Central memory CD8-positive, alpha-beta T cell (primary cell): Measurements from ENCODE around the gene RAB7B.

Experiments used
- ATAC-seq: fragments of 150-1000 bp; cut with Tn5 transposase; replicated peaks from 2 replicates; pipeline ENCODE4 v1.10.0; 2022; ENCODE audit warnings: mild to moderate bottlenecking, moderate FRiP score, moderate number of reproducible peaks; ENCODE audit not compliant: poor library complexity, severe bottlenecking; ENCODE audit errors: extremely low read depth
- DNase-seq, 2 donors: peaks; one replicate each; pipeline ENCODE4 v3.0.0; 2021; ENCODE audit warnings: low spot score in 2 of 2
- H3K27ac Mint-ChIP-seq: one replicate; pipeline ENCODE4 v1.8.0; 2022; ENCODE audit warnings: low read depth, mild to moderate bottlenecking, moderate library complexity, mixed read lengths
- H3K27me3 Mint-ChIP-seq: one replicate; pipeline ENCODE4 v1.8.0; 2022; ENCODE audit warnings: mixed read lengths
- H3K36me3 Mint-ChIP-seq: one replicate; pipeline ENCODE4 v1.8.0; 2022; ENCODE audit warnings: mild to moderate bottlenecking, moderate library complexity, mixed read lengths; ENCODE audit not compliant: insufficient read depth
- H3K4me1 Mint-ChIP-seq: one replicate; pipeline ENCODE4 v1.8.0; 2022; ENCODE audit warnings: mixed read lengths
- H3K4me3 Mint-ChIP-seq: one replicate; pipeline ENCODE4 v1.8.0; 2022; ENCODE audit warnings: mild to moderate bottlenecking, moderate library complexity, mixed read lengths
- H3K9me3 Mint-ChIP-seq: one replicate; pipeline ENCODE4 v1.8.0; 2022; ENCODE audit warnings: mixed read lengths

The RAB7B gene

DNA sequence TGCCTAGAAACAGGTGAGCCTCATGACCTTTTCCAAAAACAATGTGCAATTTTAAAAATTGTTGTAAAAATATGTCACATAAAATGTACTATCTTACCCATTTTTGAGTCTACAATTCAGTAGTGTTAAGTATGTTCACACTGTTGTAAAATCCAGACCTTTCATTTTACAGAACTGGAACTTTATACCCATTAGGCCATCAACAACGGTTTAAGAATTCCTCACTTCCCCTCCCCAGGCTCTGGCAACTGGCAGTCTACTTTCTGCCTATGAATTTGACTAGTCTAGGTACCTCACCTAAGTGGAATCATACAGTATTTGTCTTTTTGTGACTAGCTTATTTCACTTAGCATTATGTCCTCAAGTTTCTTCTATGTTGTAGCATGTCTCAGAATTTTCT lies 11.9 kb upstream of the RAB7B start:
- Mint-ChIP-seq H3K9me3 (no peaks in the 10 kb centered on the region), H3K4me3 (no peak overlapping the region), H3K27ac (no peak overlapping the region), H3K36me3 (peaks cover 1% of the 10 kb centered on the region), H3K27me3 (no peaks in the 10 kb centered on the region), H3K4me1 (peaks cover 24% of the 10 kb centered on the region)
- no peak for ATAC-seq
- DNase-seq: no peak

DNA sequence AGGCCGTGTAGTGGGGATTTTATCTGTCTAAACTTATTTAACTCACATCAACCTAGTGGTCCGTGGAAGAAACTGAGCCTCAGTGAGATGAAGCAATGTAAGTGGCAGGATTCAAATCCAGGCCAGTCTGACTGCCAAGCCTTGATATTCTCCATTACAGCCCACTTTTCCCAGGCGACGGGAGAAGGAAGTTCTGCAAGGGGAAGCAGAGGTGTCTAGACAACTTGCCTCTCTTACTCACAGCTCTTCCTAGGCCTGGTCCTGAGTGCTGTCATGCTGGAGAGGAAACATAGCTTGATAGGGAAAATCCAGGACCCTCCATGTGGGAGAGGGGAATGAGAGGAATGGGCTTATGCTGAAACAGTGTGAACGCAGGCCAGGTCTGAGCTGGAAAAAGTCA lies 11.4 kb upstream of the RAB7B start:
- H3K4me1 Mint-ChIP-seq: peaks cover 24% of the 10 kb centered on the region
- H3K27me3 Mint-ChIP-seq: no peaks in the 10 kb centered on the region
- H3K27ac Mint-ChIP-seq: no peak overlapping the region
- ATAC-seq: no peak
- H3K9me3 Mint-ChIP-seq: no peaks in the 10 kb centered on the region
- no peak overlapping the region for H3K4me3 Mint-ChIP-seq
- peaks cover 1% of the 10 kb centered on the region for H3K36me3 Mint-ChIP-seq
- no peak for DNase-seq

DNA sequence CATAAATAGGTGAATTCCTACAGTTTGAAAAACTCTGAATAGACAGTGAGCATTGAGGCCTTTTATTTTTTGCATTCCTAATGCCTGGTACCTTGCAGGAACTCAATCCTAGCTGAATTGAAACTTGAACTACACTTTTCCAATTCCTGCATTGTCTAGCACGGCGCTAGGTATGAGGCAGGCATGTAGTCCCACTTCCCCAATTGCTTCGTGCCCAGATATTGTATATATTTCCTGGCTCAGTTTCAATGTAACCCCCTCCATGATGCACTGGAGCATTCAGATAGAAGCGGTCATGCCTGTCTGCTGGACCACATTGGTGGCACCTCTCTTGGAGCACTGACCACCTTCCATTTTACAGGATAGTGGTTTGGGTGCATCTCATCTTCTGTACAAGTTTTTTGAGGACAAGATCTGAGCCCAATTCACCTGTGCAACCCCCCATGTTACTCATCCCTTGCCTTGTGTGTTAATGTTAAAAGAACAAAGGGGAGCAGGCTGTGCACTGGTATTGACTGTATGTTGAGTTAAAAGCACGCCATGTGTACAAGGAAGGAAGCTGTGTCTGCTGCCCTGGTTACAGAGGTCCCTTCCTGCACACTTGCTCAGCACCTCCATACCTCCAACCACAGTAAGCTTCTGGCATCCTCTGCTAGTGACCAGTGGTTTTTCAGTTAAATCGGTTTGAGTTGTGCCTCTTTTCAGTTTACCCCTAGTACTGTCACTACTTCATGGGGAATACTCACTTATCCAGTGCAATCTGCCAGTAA lies 10.0 kb upstream of the RAB7B start:
- no peaks in the 10 kb centered on the region for H3K9me3 Mint-ChIP-seq
- H3K27ac Mint-ChIP-seq: no peak overlapping the region
- H3K4me1 Mint-ChIP-seq: peaks cover 24% of the 10 kb centered on the region
- DNase-seq (no peak), ATAC-seq (no peak)
- H3K36me3 Mint-ChIP-seq: peaks cover 1% of the 10 kb centered on the region
- no peak overlapping the region for H3K4me3 Mint-ChIP-seq
- no peaks in the 10 kb centered on the region for H3K27me3 Mint-ChIP-seq

DNA sequence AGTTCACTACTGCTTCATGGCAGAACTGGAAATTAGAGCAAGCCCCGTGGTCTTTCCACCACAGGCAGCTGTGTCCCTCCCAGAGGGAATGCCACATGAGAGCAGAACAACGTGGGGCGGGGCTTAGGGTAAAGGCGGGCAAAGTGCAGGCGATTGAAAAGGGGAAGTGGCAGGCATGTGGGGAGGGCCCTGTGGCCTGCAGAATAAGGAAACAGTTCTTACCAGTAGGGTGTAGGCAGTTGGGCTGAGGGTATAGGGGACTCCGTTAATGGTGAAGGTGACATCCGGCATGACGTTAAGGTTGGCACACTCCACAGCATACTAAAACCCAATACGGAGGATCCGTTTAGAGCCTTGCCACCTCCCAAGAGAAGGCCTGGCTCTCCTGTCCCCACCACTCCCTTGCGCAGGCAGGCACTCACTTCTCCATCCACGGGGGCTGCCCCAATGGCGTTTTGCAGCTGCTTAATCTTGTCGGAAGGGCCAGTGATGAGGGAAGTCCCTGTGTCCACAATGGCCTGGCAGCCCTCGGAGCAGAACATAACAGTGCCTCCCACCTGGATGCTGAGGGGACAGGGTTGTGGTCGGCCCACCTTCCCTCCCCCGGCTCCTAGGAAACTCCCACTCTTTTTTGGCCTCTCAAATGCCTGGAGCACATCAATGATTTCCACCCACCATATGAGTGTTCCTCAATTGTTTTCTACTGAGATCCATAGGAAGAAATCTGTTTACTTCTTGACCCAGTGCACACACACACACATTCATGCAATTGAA lies 9.1 kb upstream of the RAB7B start:
- Mint-ChIP-seq H3K4me1 (peaks cover 24% of the 10 kb centered on the region), H3K27ac (no peak overlapping the region), H3K9me3 (no peaks in the 10 kb centered on the region)

DNA sequence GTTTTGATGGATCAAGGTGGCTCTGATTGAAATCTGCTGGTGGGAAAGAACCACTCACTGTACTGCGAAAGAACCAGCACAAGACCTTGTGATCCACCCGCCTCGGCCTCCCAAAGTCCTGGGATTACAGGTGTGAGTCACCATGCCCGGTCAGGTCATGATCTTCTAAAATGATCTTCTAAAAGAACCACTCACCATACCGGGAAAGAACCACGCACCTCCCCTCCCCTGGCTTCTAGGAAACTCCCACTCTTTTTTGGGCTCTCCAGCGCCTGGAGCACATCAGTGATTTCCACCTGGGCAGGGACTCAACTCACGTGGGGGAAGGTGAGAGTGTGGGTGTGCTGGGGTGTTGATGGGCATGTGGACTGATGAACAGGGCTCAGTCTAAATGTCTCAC lies 7.9 kb upstream of the RAB7B start:
- DNase-seq (no peak), ATAC-seq (no peak)
- H3K4me1 Mint-ChIP-seq: peaks cover 24% of the 10 kb centered on the region
- no peak overlapping the region for H3K27ac Mint-ChIP-seq
- no peak overlapping the region for H3K4me3 Mint-ChIP-seq
- peaks cover 1% of the 10 kb centered on the region for H3K36me3 Mint-ChIP-seq
- peaks cover 7% of the 10 kb centered on the region for H3K27me3 Mint-ChIP-seq
- no peaks in the 10 kb centered on the region for H3K9me3 Mint-ChIP-seq

More for the DNA sequence above, 9.1 kb upstream of the RAB7B start:
- DNase-seq (peak in 1 of 2 donors; percentile 25), ATAC-seq (peak; percentile 86)
- H3K36me3 Mint-ChIP-seq: peaks cover 1% of the 10 kb centered on the region
- H3K27me3 Mint-ChIP-seq: no peaks in the 10 kb centered on the region
- H3K4me3 Mint-ChIP-seq: peak overlapping the region; percentile 7

DNA sequence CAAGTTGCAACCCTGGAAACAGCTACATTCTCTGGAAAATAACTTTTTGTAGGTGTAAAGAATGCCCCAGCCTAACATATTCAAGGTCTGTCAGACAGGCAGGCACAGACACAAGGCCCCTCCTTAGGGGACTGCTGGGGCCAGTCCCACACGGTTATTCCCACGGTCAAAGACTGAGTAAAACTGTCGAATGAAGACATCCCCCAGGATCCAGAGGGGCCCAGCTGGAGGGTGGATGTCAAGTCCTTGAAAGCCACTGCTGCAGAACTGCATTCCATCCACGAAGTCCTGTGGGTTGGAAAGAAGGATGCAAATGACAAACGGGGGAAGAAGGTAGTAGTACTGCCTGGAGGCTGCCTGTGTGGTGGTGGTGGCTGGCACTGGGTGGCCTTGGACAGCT lies 6.9 kb upstream of the RAB7B start:
- no peak for DNase-seq
- ATAC-seq: no peak
- Mint-ChIP-seq H3K4me1 (peaks cover 24% of the 10 kb centered on the region), H3K27ac (no peak overlapping the region), H3K27me3 (peaks cover 11% of the 10 kb centered on the region), H3K36me3 (peaks cover 1% of the 10 kb centered on the region), H3K9me3 (no peaks in the 10 kb centered on the region), H3K4me3 (no peak overlapping the region)

DNA sequence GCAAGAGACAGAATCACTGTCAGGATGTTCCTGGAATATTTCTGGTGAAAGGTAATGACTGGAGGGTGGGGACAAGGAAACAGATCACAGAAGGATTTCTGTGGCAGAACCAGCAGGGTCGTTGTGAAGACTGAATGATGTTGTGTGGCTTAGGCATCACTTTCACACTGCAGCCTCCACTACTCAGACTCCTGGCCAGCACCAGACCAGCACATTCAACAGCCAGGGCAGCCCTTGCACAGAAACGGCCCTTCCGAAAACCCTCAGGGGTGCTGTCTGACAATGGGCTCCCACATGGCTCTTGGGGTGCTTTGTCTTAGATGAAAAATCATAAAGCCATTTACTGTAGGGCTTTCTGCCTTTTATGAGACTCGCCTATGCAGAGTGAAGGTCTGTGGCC lies 3.8 kb upstream of the RAB7B start:
- no peaks in the 10 kb centered on the region for H3K9me3 Mint-ChIP-seq
- no peak overlapping the region for H3K27ac Mint-ChIP-seq
- H3K27me3 Mint-ChIP-seq: peaks cover 11% of the 10 kb centered on the region
- H3K4me3 Mint-ChIP-seq: no peak overlapping the region
- no peak for DNase-seq
- peaks cover 7% of the 10 kb centered on the region for H3K4me1 Mint-ChIP-seq
- no peak for ATAC-seq
- H3K36me3 Mint-ChIP-seq: peaks cover 2% of the 10 kb centered on the region

DNA sequence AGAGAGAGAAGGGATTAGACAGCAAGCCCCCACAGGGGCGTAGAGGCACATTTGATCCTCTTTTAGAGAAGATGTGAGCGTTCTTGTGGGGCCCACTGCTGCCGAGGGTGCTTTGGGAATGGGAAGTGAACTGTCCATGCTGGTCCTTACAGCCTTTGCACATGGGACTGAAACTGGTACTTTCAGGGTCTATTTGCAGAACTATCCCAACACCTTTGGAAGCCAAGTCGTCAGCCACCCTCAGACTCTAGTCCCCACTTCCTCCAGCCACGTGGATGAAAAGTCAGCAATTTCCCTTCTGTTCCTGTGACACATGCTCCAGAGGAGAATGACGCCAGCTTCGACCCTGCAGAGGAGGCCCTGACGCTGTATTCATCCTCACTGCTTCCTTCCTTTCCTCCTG lies 2.6 kb upstream of the RAB7B start:
- DNase-seq (no peak), ATAC-seq (no peak)
- Mint-ChIP-seq H3K4me1 (no peaks in the 10 kb centered on the region), H3K9me3 (no peaks in the 10 kb centered on the region), H3K27me3 (peaks cover 11% of the 10 kb centered on the region), H3K4me3 (no peak overlapping the region), H3K36me3 (peaks cover 2% of the 10 kb centered on the region), H3K27ac (no peak overlapping the region)

DNA sequence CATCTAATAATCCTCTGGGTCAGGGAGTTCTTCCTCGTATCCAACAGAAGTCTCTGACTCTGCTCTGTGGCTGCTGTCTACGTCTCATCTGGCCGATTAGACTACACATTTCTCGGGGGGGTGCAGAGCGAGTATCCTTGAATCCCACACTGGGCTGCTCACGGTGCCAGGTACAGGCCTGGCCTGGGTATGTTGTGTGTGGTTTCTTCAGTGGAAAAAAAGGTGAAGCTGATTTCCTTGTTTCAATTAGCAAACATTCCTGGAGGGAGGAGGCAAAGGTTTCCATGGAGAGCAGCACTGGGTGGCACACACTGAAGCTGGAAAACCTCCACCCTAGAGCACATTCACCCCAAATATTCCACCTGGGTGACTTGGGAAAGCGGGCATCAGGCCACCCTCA lies 2.0 kb upstream of the RAB7B start:
- Mint-ChIP-seq H3K9me3 (no peaks in the 10 kb centered on the region), H3K36me3 (peaks cover 2% of the 10 kb centered on the region), H3K4me1 (no peaks in the 10 kb centered on the region), H3K4me3 (no peak overlapping the region), H3K27me3 (peaks cover 11% of the 10 kb centered on the region), H3K27ac (no peak overlapping the region)
- ATAC-seq: no peak
- no peak for DNase-seq

DNA sequence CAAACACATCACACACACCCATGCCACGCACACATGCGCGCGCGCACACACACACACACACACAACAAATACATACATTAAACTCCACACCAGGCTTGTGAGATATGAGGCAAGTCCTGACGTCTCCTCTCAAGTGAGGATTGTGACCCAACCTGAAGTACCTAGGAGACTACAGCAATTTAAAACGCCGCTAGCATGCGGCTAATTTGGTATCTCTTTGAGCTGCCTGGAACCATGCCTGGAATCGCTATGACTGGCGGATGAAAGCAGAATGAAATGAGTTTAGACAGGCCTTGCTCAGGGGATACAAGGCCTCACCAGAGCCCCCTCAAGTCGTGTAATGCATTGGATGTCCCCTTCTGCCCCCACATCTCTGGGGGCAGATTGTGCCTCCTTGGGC lies 1.6 kb upstream of the RAB7B start:
- no peak overlapping the region for H3K4me3 Mint-ChIP-seq
- H3K27ac Mint-ChIP-seq: no peak overlapping the region
- peaks cover 2% of the 10 kb centered on the region for H3K36me3 Mint-ChIP-seq
- no peaks in the 10 kb centered on the region for H3K9me3 Mint-ChIP-seq
- no peak for DNase-seq
- H3K4me1 Mint-ChIP-seq: no peaks in the 10 kb centered on the region
- ATAC-seq: no peak
- peaks cover 11% of the 10 kb centered on the region for H3K27me3 Mint-ChIP-seq

DNA sequence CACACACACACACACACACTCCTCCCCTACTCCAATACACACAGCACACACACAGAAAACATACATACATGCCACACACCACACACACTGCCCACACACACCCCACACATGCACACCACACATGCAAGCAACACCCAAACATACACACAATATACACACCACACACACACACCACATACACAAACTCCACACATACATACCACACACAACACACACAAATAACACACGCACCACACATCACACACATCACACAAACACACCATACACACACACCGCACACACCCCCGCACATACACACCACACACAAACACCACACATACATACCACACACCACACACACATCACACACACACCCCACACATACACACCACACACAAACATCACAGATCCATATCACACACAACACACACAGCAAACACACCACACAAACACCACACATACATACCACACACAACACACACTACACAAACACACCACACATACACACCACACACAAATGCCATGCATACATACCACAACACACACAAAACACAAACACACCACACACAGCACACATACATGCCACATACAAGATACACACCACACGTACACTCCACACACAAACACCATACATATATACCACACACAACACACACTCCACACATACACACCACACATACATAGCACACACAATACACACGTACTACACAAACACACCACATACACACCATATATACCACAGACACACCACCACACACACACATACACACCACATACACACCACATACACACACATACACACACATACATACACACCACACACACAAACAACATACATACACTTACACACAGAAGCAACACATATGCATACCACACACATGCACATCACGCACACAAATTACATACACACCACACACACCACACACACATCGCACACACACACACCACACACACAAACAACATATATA lies 932 bp upstream of the RAB7B start:
- Mint-ChIP-seq H3K4me1 (no peaks in the 10 kb centered on the region), H3K4me3 (no peak overlapping the region), H3K27ac (no peak overlapping the region), H3K36me3 (peaks cover 2% of the 10 kb centered on the region), H3K9me3 (no peaks in the 10 kb centered on the region), H3K27me3 (peaks cover 11% of the 10 kb centered on the region)
- DNase-seq (no peak), ATAC-seq (no peak)

DNA sequence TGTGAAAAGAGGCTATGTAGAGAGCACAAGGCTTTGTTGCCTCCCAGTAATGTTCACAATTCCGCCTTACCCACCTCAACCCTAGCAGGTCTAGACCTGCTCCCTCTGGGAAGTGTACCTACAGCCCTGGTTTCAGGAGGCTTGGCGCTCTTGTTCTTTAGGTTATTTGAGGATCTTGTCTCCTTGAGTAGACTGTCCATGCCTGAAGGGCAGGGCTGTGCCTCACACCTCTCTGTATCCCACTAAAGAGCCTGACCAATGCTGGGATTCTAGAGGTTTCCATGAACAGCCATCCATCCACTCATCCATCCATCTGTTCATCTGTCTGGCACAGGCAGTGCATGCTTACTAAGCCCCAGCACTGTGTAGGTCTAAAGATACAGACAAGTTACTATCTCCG lies 1.0 kb downstream of the RAB7B start:
- ATAC-seq: no peak

More for the DNA sequence above, 1.0 kb downstream of the RAB7B start:
- peaks cover 18% of the 10 kb centered on the region for H3K27me3 Mint-ChIP-seq
- H3K4me1 Mint-ChIP-seq: no peaks in the 10 kb centered on the region
- DNase-seq: no peak
- H3K27ac Mint-ChIP-seq: no peak overlapping the region
- no peak overlapping the region for H3K4me3 Mint-ChIP-seq
- no peaks in the 10 kb centered on the region for H3K9me3 Mint-ChIP-seq
- H3K36me3 Mint-ChIP-seq: peaks cover 2% of the 10 kb centered on the region
